ENCODE results near the gene IGLON5. TPM values are rescaled to one million over a fixed set of nuclear protein-coding genes. Genes with fewer than 3 reads are reported as not detected.

The IGLON5 gene
- total and polyA plus RNA-seq, 12 donors: 0.14 to 0.19 TPM; not detected in 10

DNA sequence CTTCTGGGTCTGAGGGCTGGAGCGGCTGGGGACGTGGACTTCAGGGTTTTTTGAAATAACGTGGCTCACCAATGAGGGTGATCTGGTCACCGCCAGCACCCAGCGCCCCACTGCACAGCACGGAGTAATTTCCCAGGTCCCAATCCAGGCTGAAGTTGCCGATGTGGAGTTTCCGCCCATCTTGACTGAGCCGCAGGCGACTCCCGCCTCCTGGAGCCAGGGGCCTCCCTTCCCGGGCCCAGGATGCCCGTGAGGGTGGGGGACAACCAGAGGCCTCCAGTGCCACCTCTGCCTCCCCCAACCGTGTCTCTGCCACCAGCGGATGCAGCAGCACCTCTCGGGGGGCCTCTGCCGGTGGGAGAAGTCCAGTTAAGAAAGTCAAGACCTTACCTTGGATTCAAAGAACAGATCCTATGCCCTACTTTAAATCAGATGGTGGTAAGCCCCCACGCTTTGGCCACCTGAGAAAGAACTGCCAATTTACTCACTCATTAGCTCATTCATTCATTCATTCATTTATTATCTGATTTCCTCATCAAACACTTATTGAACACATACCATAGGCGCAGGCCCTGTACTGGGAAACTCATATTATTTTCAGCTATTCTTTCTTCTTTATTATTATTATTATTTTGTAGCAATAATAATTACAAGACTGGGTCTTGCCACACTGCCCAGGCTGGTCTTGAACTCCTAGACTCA is 26.6 kb downstream of the IGLON5 start:
- peak overlapping the region in 2 of 10 donors; percentile 72 to 77 for H3K4me3 ChIP-seq
- TF ChIP-seq CTCF (IDR thresholded peaks at IDR 0.05): no peak
- H3K27ac ChIP-seq: no peak overlapping the region
- DNase-seq (no peak), ATAC-seq (no peak)
- intact Hi-C loops (cut with DNase I): loop anchor here in 7 of 10 donors (1.0 to 10.0 kb wide), 13 partner anchors 25 to 317 kb away; partner anchors contain the start of genes ETFB (in 2 of the 7) and C19orf84 (in 1 of the 7)
- H3K4me1 ChIP-seq: peaks cover 0 to 24% (median 19%) of the 10 kb centered on the region in 9 donors
- H3K9me3 ChIP-seq: no peaks in the 10 kb centered on the region
- 85% methylated on average over 17 to 19 of the region's 19 CpGs for WGBS, 2 donors
- H3K36me3 ChIP-seq: no peaks in the 10 kb centered on the region
- H3K27me3 ChIP-seq: no peaks in the 10 kb centered on the region

- TF ChIP-seq CTCF (IDR thresholded peaks at IDR 0.05): peak; percentile 69 to 94 (median 84)
These were observed 27.3 kb downstream of the IGLON5 start for GRCh38 chr19:51338563-51339312.

DNA sequence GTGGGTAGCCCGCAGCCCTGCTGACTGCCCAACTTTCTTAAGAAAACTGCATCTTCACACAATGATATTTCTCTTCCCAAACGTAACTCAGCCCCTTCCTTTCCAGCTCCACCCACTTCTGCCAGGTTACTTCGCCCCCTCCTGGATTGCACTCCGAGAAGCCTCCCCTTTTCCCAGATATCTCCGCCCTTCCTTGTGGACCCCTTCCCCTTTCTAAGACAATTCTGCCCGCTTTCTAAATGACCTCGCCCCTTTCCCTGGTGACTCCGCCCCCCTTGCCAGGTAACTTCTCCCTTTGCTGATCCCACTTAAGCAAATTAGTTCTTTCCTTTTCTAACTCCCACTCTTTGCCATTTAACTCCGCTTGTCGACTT is 27.9 kb downstream of the IGLON5 start:
- Histone ChIP-seq H3K36me3 (peaks cover 0 to 5% (median under 1%) of the 10 kb centered on the region in 9 donors), H3K27me3 (no peaks in the 10 kb centered on the region), H3K4me3 (peak overlapping the region; percentile 47 to 77 (median 62)), H3K27ac (peak overlapping the region in 6 of 10 donors; percentile 19 to 72 (median 34)), H3K9me3 (no peaks in the 10 kb centered on the region), H3K4me1 (peaks cover 0 to 24% (median 19%) of the 10 kb centered on the region in 9 donors)
- no peak for TF ChIP-seq CTCF (IDR thresholded peaks at IDR 0.05)
- ATAC-seq (no peak), DNase-seq (no peak)
- intact Hi-C loops (cut with DNase I): loop anchor here in 7 of 10 donors (1.0 to 10.0 kb wide), 13 partner anchors 24 to 316 kb away; partner anchors contain the start of genes ETFB (in 3 of the 7) and C19orf84 (in 1 of the 7)
- 1% methylated on average over 10 of the region's 10 CpGs for WGBS, 2 donors

More at GRCh38 chr19:51338563-51339312, 27.3 kb downstream of the IGLON5 start:
- intact Hi-C loops (cut with DNase I): loop anchor here in 7 of 10 donors (1.0 to 10.0 kb wide), 14 partner anchors 24 to 316 kb away; partner anchors contain the start of genes ETFB (in 3 of the 7) and C19orf84 (in 1 of the 7)
- Histone ChIP-seq H3K4me3 (peak overlapping the region; percentile 47 to 77 (median 62)), H3K4me1 (peaks cover 0 to 24% (median 19%) of the 10 kb centered on the region in 9 donors), H3K27me3 (no peaks in the 10 kb centered on the region), H3K36me3 (no peaks in the 10 kb centered on the region), H3K9me3 (no peaks in the 10 kb centered on the region), H3K27ac (peak overlapping the region in 6 of 10 donors; percentile 19 to 72 (median 34))
- WGBS, 2 donors: 5 to 6% methylated on average over 40 to 43 of the region's 43 CpGs
- DNase-seq (peak; percentile 81 to 82), ATAC-seq (peak; percentile 66 to 88 (median 76))
